Upper lobe of left lung (tissue), 6 donors: Measurements from ENCODE around the gene ASMTL. TPM values are rescaled to one million over a fixed set of nuclear protein-coding genes. Genes with fewer than 3 reads are reported as not detected.
A peak's percentile ranks its signal among the peaks of the same experiment; 100 is the strongest.

Source experiments
- ATAC-seq, 2 donors: fragments of 200-7000 bp; cut with Tn5 transposase; one replicate each; pipeline ENCODE4 v1.9.1; 2022; ENCODE audit warnings: mild to moderate bottlenecking in 2 of 2, moderate library complexity in 2 of 2; ENCODE audit not compliant: low FRiP score in 2 of 2
- DNase-seq, 2 donors: peaks; one replicate each; pipeline ENCODE4 v3.0.0-alpha.2; 2019 to 2020
- H3K27ac ChIP-seq, 4 donors: fragments of 200-600 bp; sonication (generic); one replicate each; pipeline ENCODE4 v1.5.1; 2016 to 2019
- H3K27me3 ChIP-seq, 4 donors: fragments of 200-600 bp; sonication (generic); one replicate each; pipeline ENCODE4 v1.5.1; 2017 to 2019
- H3K36me3 ChIP-seq, 4 donors: fragments of 200-600 bp; sonication (generic); one replicate each; pipeline ENCODE4 v1.5.1; 2016 to 2019
- H3K4me1 ChIP-seq, 4 donors: fragments of 200-600 bp; sonication (generic); one replicate each; pipeline ENCODE4 v1.5.1; 2018 to 2019
- H3K4me3 ChIP-seq, 4 donors: fragments of 200-600 bp; sonication (generic); one replicate each; pipeline ENCODE4 v1.5.1; 2017 to 2019; ENCODE audit warnings: mild to moderate bottlenecking in 2 of 4, moderate library complexity in 1 of 4
- H3K9me3 ChIP-seq, 4 donors: fragments of 200-600 bp; sonication (generic); one replicate each; pipeline ENCODE4 v1.5.1; 2018 to 2019
- CTCF ChIP-seq, 6 experiments: fragments of 450-650 bp in 4 of 6; fragments of 200-600 bp in 2 of 6; sonication (generic) in 2 of 6; IDR thresholded peaks; one replicate each; pipeline ENCODE4 v1.5.1; 2016 to 2019; ENCODE audit warnings: antibody characterized with exemption in 6 of 6
- EP300 ChIP-seq, 4 donors: sonication (generic); formaldehyde crosslinking; IDR thresholded peaks; one replicate each; pipeline ENCODE4 v1.5.1; 2017; ENCODE audit warnings: antibody characterized with exemption in 4 of 4, control low read depth in 2 of 4
- POLR2A ChIP-seq, 4 donors: fragments of 450-650 bp; IDR thresholded peaks; one replicate each; pipeline ENCODE4 v1.5.1; 2016 to 2017; ENCODE audit warnings: antibody characterized with exemption in 4 of 4, mild to moderate bottlenecking in 2 of 4
- POLR2AphosphoS5 ChIP-seq, 2 donors: sonication (generic); formaldehyde crosslinking; IDR thresholded peaks; one replicate each; pipeline ENCODE4 v1.5.1; 2017; ENCODE audit warnings: antibody characterized with exemption in 2 of 2
- WGBS, 2 donors: methylation state at CpG; one replicate each; pipeline ENCODE4 v1.1.5; 2017 to 2018; 5-methylcytosine and 5-hydroxymethylcytosine counted together
- total RNA-seq, 6 donors: library from RNA; depleted of rRNA in 4 of 6; stranded (reverse); fragments of >200 nt in 4 of 6; gene quantifications; one replicate each; pipeline versions ENCODE4 v1.1.0 to v1.2.1, GENCODE V29; 2016 to 2021
- donor health status: DM: no; HTN: no; CAD: no; lungs with moderate emphysema.
- donor health status: DM: no; HTN: yes; CAD: no; lungs with severe emphysema.

Gene ASMTL
- total RNA-seq, 6 donors from 2014 or later: 11.0 to 28.3 (median 23.2) TPM

DNA sequence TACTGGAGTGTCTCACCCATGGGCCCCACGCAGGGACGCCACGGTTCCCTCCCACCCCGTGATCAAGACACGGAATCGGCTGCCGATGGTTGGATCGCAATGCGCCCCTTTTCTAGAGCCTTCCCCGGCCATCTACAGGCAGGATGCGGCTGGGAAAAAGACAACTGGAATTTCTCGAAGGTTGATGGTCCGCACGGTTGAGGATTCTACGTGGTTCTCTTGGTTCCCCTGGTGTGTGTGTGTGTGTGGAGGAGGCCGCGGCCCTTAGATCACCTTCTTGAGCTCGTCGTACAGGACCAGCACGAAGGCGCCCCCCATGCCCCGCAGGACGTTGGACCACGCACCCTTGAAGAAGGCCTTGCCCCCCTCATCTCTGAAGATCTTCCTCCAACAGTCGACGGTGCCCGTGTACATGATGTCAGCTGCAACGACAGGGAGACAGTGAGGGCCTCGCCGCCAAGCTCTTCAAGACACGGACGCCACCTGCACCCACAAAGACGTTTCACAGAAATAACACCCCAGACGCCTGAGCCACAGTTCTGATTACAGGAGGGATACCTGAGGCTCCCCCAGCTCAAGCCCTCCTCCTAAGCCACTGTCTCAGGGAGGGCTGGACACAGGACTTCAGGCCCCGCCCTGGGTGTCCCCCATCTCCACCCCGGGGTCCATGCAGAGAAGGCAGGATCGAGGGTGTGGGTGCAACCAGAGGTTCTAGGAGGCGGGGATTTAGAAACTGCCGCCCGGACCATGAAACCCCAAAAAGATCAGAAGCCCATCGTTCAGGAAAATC is 66.2 kb downstream of the ASMTL start:
- 96 to 97% methylated on average over 34 to 41 of the region's 41 CpGs for WGBS, 2 donors
- Histone ChIP-seq H3K27me3 (no peaks in the 10 kb centered on the region), H3K36me3 (peaks cover 45 to 86% (median 75%) of the 10 kb centered on the region in 4 donors), H3K4me3 (no peak overlapping the region), H3K9me3 (no peaks in the 10 kb centered on the region), H3K4me1 (peaks cover 23 to 37% (median 27%) of the 10 kb centered on the region in 4 donors), H3K27ac (no peak overlapping the region)
- TF ChIP-seq CTCF (IDR thresholded peaks at IDR 0.05): no peak
- no peak for TF ChIP-seq POLR2A (IDR thresholded peaks at IDR 0.05)
- no peak for TF ChIP-seq EP300 (IDR thresholded peaks at IDR 0.05)
- TF ChIP-seq POLR2AphosphoS5 (IDR thresholded peaks at IDR 0.05): no peak
- ATAC-seq (no peak), DNase-seq (peak in 1 of 2 donors; percentile 19)

DNA sequence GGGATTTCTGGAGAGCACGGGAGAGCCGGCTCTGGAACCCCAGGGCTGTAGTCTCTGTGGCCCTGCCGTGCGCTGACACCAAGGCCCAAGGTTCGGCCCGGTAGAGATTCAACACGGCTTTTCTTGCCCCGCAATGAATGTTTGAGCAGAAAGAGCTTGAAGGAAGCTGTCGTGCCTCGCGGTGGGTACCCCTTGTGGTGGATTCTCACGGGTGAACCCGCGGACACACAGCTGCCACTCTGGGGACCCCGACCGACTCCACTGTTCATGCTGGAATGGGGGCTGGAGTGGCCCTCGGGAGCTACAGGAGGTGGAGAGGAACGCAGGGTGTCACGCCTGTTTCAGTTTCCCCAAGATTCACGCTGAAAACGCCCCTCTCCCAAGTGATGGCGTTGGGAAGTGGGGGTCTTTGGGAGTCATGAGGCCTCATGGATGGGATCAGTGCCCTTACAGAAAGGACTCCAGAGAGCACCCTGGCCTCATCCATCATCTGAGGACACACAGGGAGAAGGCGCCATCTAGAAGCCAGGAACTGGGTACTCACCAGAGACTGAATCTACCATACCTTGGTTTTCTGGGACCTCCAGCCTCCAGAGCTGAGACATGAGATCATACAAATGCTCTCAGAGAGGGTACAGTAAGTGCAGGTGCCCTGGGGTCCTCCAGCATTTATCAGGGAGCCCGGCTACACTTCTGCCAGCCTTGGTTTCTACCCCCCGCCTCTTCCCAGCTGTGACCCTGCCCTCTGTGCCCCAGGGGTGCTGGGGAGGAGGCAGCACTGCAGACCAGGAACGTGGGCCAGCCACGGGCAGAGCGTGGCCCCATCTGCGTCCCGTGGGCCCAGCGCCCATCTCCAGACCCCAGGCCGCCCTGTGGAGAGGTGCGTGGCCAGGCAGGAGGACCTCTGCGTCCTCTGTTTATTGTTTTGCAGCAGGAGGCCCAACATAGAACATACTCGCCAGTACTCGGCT is 67.2 kb downstream of the ASMTL start:
- WGBS, 2 donors: 96 to 97% methylated on average over 23 to 36 of the region's 36 CpGs
- no peak overlapping the region for H3K27ac ChIP-seq
- H3K4me1 ChIP-seq: peaks cover 15 to 28% (median 21%) of the 10 kb centered on the region in 4 donors
- H3K9me3 ChIP-seq: no peaks in the 10 kb centered on the region
- peaks cover 45 to 80% (median 71%) of the 10 kb centered on the region in 4 donors for H3K36me3 ChIP-seq
- TF ChIP-seq EP300 (IDR thresholded peaks at IDR 0.05): no peak
- no peak for TF ChIP-seq POLR2A (IDR thresholded peaks at IDR 0.05)
- TF ChIP-seq CTCF (IDR thresholded peaks at IDR 0.05): no peak
- no peak for TF ChIP-seq POLR2AphosphoS5 (IDR thresholded peaks at IDR 0.05)
- DNase-seq: peak; percentile 21 to 68
- no peak for ATAC-seq
- H3K27me3 ChIP-seq: no peaks in the 10 kb centered on the region
- H3K4me3 ChIP-seq: no peak overlapping the region

DNA sequence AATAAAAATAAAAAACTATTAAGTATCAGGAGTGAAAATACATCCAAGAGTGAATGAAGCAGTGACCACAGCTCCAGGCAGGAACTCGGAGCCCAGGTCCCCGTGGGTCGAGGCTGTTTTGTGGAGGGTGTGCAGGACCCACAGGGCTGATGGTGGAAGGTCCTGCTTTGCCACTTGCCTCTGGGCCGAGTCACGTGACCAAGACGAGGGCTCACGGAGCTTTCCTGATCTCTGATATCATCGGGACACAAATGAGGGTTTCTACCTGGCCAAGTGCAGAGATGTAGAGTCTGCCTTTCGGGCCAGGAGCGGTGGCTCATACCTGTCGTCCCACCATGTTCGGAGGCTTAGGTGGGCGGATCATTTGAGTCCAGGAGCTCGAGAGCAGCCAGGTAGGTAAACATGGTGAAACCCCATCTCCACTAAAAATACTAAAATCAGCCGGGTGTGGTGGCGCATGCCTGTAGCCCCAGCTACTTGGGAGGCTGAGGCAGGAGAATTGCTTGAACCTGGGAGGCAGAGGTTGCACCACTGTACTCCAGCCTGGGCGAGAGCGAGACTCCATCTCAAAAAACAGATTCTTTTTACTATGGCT is 68.0 kb downstream of the ASMTL start:
- ATAC-seq: no peak

More for the DNA sequence above, 68.0 kb downstream of the ASMTL start:
- peak in 1 of 2 donors; percentile 18 for DNase-seq
- Histone ChIP-seq H3K4me1 (peaks cover 8 to 20% (median 14%) of the 10 kb centered on the region in 4 donors), H3K36me3 (peaks cover 45 to 72% (median 64%) of the 10 kb centered on the region in 4 donors), H3K4me3 (no peak overlapping the region), H3K9me3 (no peaks in the 10 kb centered on the region), H3K27ac (no peak overlapping the region), H3K27me3 (no peaks in the 10 kb centered on the region)
- 94 to 95% methylated on average over 11 to 18 of the region's 18 CpGs for WGBS, 2 donors
- TF ChIP-seq POLR2A (IDR thresholded peaks at IDR 0.05) (no peak), EP300 (IDR thresholded peaks at IDR 0.05) (no peak), CTCF (IDR thresholded peaks at IDR 0.05) (no peak), POLR2AphosphoS5 (IDR thresholded peaks at IDR 0.05) (no peak)
